Upper lobe of left lung (tissue), 4 donors: ENCODE results near the gene THYN1.

Source experiments
- CTCF ChIP-seq, 6 experiments: fragments of 450-650 bp in 4 of 6; fragments of 200-600 bp in 2 of 6; sonication (generic) in 2 of 6; IDR thresholded peaks; one replicate each; pipeline ENCODE4 v1.5.1; 2016 to 2019; ENCODE audit warnings: antibody characterized with exemption in 6 of 6
- POLR2A ChIP-seq, 4 donors: fragments of 450-650 bp; IDR thresholded peaks; one replicate each; pipeline ENCODE4 v1.5.1; 2016 to 2017; ENCODE audit warnings: antibody characterized with exemption in 4 of 4, mild to moderate bottlenecking in 2 of 4

- TF ChIP-seq CTCF (IDR thresholded peaks at IDR 0.05), result no peak
- no peak for TF ChIP-seq POLR2A (IDR thresholded peaks at IDR 0.05)
Measured at GRCh38 chr11:134267461-134267860, 14.3 kb upstream of the THYN1 start.
